DOHH2 (cell line): ENCODE results near the gene LYPD3.

Experiments
- EZH2phosphoT487 ChIP-seq: fragments of 200-600 bp; sonication (generic); IDR thresholded peaks from 2 replicates; pipeline ENCODE4 v1.6.1; 2017; ENCODE audit warnings: borderline replicate concordance, mild to moderate bottlenecking, antibody characterized with exemption, low read length, moderate library complexity, mixed read lengths
- TF ChIP-seq, protein P1 (sequence below): fragments of 200-600 bp; sonication (generic); IDR thresholded peaks from one replicate; pipeline ENCODE4 v1.5.1; 2014; ENCODE audit warnings: antibody characterized with exemption, mild to moderate bottlenecking, low read depth, low read length; ENCODE audit not compliant: poor library complexity, severe bottlenecking

DNA sequence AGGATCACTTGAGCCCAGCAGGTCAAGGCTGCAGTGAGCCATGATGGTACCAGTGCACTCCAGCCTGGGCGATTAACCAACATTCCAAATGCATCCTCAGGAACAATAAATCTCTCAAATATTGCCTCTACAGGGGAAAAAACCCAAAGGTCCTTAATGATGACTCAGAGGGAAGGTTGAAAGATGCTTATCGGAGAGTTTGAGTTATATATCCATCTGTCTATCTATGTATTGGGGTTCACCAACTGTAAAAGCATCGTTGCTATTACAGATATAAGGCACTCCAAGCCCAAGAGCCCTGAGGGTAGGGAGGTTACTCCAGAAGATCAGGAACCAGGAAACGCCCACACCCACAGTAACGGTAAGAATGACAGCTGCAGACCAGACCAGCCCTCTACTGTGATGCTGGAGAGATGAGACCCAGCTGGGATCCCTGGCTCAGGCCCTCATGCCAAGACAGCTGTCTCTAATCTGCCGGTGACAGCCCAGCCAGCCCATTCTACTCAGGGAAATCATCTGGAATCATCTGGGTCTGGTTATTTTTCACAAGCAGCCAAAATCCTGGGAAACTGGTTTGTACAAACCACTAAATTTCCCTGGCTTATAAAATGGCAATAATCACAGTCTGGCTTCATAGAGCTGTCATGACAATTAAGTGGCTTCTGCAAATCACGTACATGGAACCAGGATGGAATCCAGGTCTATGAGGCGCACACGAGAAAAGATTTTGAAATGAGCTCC lies 26.9 kb downstream of the LYPD3 start:
- TF ChIP-seq, protein P1, sequence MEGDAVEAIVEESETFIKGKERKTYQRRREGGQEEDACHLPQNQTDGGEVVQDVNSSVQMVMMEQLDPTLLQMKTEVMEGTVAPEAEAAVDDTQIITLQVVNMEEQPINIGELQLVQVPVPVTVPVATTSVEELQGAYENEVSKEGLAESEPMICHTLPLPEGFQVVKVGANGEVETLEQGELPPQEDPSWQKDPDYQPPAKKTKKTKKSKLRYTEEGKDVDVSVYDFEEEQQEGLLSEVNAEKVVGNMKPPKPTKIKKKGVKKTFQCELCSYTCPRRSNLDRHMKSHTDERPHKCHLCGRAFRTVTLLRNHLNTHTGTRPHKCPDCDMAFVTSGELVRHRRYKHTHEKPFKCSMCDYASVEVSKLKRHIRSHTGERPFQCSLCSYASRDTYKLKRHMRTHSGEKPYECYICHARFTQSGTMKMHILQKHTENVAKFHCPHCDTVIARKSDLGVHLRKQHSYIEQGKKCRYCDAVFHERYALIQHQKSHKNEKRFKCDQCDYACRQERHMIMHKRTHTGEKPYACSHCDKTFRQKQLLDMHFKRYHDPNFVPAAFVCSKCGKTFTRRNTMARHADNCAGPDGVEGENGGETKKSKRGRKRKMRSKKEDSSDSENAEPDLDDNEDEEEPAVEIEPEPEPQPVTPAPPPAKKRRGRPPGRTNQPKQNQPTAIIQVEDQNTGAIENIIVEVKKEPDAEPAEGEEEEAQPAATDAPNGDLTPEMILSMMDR: no peak
- no peak for TF ChIP-seq EZH2phosphoT487
